ENCODE results near the gene DCP2. TPM values are rescaled to one million over a fixed set of nuclear protein-coding genes. Genes with fewer than 3 reads are reported as not detected.

The DCP2 gene
- total RNA-seq, 1 experiment from 2014 or later = 91.3 TPM

- Histone ChIP-seq H3K36me3 (no peaks in the 10 kb centered on the region), H3K27me3 (no peaks in the 10 kb centered on the region), H3K4me3 (no peak overlapping the region), H3K9me3 (replicated peaks) (no peaks in the 10 kb centered on the region), H3K27ac (no peak overlapping the region), H3K4me1 (peaks cover 8% of the 10 kb centered on the region)
- DNase-seq = no peak
Observed at GRCh38 chr5:113056988-113057387, 80.4 kb downstream of the DCP2 start.

- Histone ChIP-seq H3K4me1 (peaks cover 14% of the 10 kb centered on the region), H3K36me3 (0 out of 2 replicates have a peak, but pooled peaks cover under 1% of the 10 kb centered on the region), H3K9me3 (replicated peaks) (no peaks in the 10 kb centered on the region), H3K27ac (no peak overlapping the region), H3K27me3 (no peaks in the 10 kb centered on the region), H3K4me3 (no peak overlapping the region)
- DNase-seq = no peak
Observed at GRCh38 chr5:113057557-113057984, 81.0 kb downstream of the DCP2 start.

GRCh38 chr5:113058269-113058668 is 81.7 kb downstream of the DCP2 start:
- Histone ChIP-seq H3K4me3 (no peak overlapping the region), H3K36me3 (0 out of 2 replicates have a peak, but pooled peaks cover 8% of the 10 kb centered on the region), H3K27me3 (no peaks in the 10 kb centered on the region), H3K9me3 (replicated peaks) (no peaks in the 10 kb centered on the region), H3K27ac (no peak overlapping the region), H3K4me1 (peaks cover 21% of the 10 kb centered on the region)
- DNase-seq = no peak

- no peaks in the 10 kb centered on the region for H3K27me3 ChIP-seq
- no peak overlapping the region for H3K4me3 ChIP-seq
- H3K27ac ChIP-seq = peak overlapping the region; percentile 28; the same call in 1 of the 2 replicates
- no peak for DNase-seq
- 0 out of 2 replicates have a peak, but pooled peaks cover 8% of the 10 kb centered on the region for H3K36me3 ChIP-seq
- H3K4me1 ChIP-seq = peaks cover 25% of the 10 kb centered on the region
- H3K9me3 ChIP-seq (replicated peaks) = no peaks in the 10 kb centered on the region
Observed at GRCh38 chr5:113058706-113059226, 82.2 kb downstream of the DCP2 start.

GRCh38 chr5:113059232-113060040 is 82.8 kb downstream of the DCP2 start:
- Histone ChIP-seq H3K4me1 (peaks cover 30% of the 10 kb centered on the region), H3K27me3 (no peaks in the 10 kb centered on the region), H3K9me3 (replicated peaks) (no peaks in the 10 kb centered on the region), H3K27ac (peak overlapping the region; percentile 28), H3K36me3 (0 out of 2 replicates have a peak, but pooled peaks cover 8% of the 10 kb centered on the region), H3K4me3 (no peak overlapping the region)
- DNase-seq = peak; percentile 43 to 47

GRCh38 chr5:113060408-113061025 is 83.9 kb downstream of the DCP2 start:
- H3K9me3 ChIP-seq (replicated peaks) = no peaks in the 10 kb centered on the region
- H3K4me1 ChIP-seq = peaks cover 32% of the 10 kb centered on the region
- no peaks in the 10 kb centered on the region for H3K27me3 ChIP-seq
- no peak overlapping the region for H3K4me3 ChIP-seq
- H3K27ac ChIP-seq = no peak overlapping the region
- 0 out of 2 replicates have a peak, but pooled peaks cover 8% of the 10 kb centered on the region for H3K36me3 ChIP-seq
- no peak for DNase-seq

GRCh38 chr5:113061846-113062780 is 85.5 kb downstream of the DCP2 start:
- peak in 1 of 2 experiments; percentile 19 for DNase-seq
- H3K9me3 ChIP-seq (replicated peaks) = no peaks in the 10 kb centered on the region
- peaks cover 32% of the 10 kb centered on the region for H3K4me1 ChIP-seq
- H3K36me3 ChIP-seq = 0 out of 2 replicates have a peak, but pooled peaks cover 8% of the 10 kb centered on the region
- H3K27ac ChIP-seq = peak overlapping the region; percentile 49
- no peak overlapping the region for H3K4me3 ChIP-seq
- no peaks in the 10 kb centered on the region for H3K27me3 ChIP-seq

GRCh38 chr5:113062869-113063508 is 86.4 kb downstream of the DCP2 start:
- DNase-seq = no peak
- H3K27ac ChIP-seq = peak overlapping the region; percentile 49
- 0 out of 2 replicates have a peak, but pooled peaks cover 8% of the 10 kb centered on the region for H3K36me3 ChIP-seq
- no peaks in the 10 kb centered on the region for H3K27me3 ChIP-seq
- peaks cover 32% of the 10 kb centered on the region for H3K4me1 ChIP-seq
- H3K4me3 ChIP-seq = no peak overlapping the region
- H3K9me3 ChIP-seq (replicated peaks) = no peaks in the 10 kb centered on the region

- Histone ChIP-seq H3K36me3 (peaks cover 12% of the 10 kb centered on the region; the same call in 1 of the 2 replicates), H3K4me3 (no peak overlapping the region), H3K27me3 (no peaks in the 10 kb centered on the region), H3K4me1 (peaks cover 32% of the 10 kb centered on the region), H3K27ac (peak overlapping the region; percentile 57), H3K9me3 (replicated peaks) (no peaks in the 10 kb centered on the region)
- peak; percentile 75 to 81 for DNase-seq
Observed at GRCh38 chr5:113063927-113064326, 87.3 kb downstream of the DCP2 start.

GRCh38 chr5:113064806-113065205 is 88.2 kb downstream of the DCP2 start:
- Histone ChIP-seq H3K4me1 (peaks cover 32% of the 10 kb centered on the region), H3K27ac (no peak overlapping the region), H3K36me3 (peaks cover 14% of the 10 kb centered on the region; the same call in 1 of the 2 replicates), H3K4me3 (no peak overlapping the region), H3K9me3 (replicated peaks) (no peaks in the 10 kb centered on the region), H3K27me3 (no peaks in the 10 kb centered on the region)
- DNase-seq = no peak

- no peak overlapping the region for H3K4me3 ChIP-seq
- H3K9me3 ChIP-seq (replicated peaks) = no peaks in the 10 kb centered on the region
- H3K27ac ChIP-seq = no peak overlapping the region
- H3K4me1 ChIP-seq = peaks cover 32% of the 10 kb centered on the region
- H3K27me3 ChIP-seq = no peaks in the 10 kb centered on the region
- DNase-seq = no peak
- H3K36me3 ChIP-seq = peaks cover 16% of the 10 kb centered on the region
Observed at GRCh38 chr5:113065626-113066025, 89.0 kb downstream of the DCP2 start.

- DNase-seq = no peak
- H3K4me3 ChIP-seq = no peak overlapping the region
- H3K36me3 ChIP-seq = peaks cover 14% of the 10 kb centered on the region
- no peaks in the 10 kb centered on the region for H3K27me3 ChIP-seq
- H3K27ac ChIP-seq = no peak overlapping the region
- peaks cover 16% of the 10 kb centered on the region for H3K4me1 ChIP-seq
- no peaks in the 10 kb centered on the region for H3K9me3 ChIP-seq (replicated peaks)
Observed at GRCh38 chr5:113067635-113068344, 91.2 kb downstream of the DCP2 start.

- H3K4me3 ChIP-seq = no peak overlapping the region
- no peaks in the 10 kb centered on the region for H3K9me3 ChIP-seq (replicated peaks)
- peaks cover 8% of the 10 kb centered on the region for H3K4me1 ChIP-seq
- no peaks in the 10 kb centered on the region for H3K27me3 ChIP-seq
- H3K27ac ChIP-seq = no peak overlapping the region
- H3K36me3 ChIP-seq = peaks cover 9% of the 10 kb centered on the region
- DNase-seq = no peak
Observed at GRCh38 chr5:113068559-113068958, 92.0 kb downstream of the DCP2 start.
